CD14-positive monocyte (primary cell): ENCODE measurements around the gene ZNF280C. TPM values are rescaled to one million over a fixed set of nuclear protein-coding genes. Genes with fewer than 3 reads are reported as not detected.

Experiments
- DNase-seq, 3 donors: peaks; one replicate each; pipeline ENCODE4 v3.0.0-alpha.2; 2011 to 2022
- H2AFZ ChIP-seq: 2 replicates; pipeline ENCODE4 v1.6.0; 2012; ENCODE audit warnings: mild to moderate bottlenecking, low read depth, low read length, inconsistent platforms; ENCODE audit not compliant: insufficient read depth, poor library complexity, severe bottlenecking
- H3K27ac ChIP-seq, 2 donors: 1 replicate in 1 of 2; 2 replicates in 1 of 2; pipeline ENCODE4 v1.5.1; 2012 to 2013; ENCODE audit warnings: low read length in 2 of 2, control low read depth in 1 of 2, inconsistent platforms in 1 of 2, low read depth in 1 of 2, mild to moderate bottlenecking in 1 of 2
- H3K27me3 ChIP-seq, 2 donors: one replicate each; pipeline versions ENCODE4 v1.6.0 to v1.6.1; 2011 to 2013; ENCODE audit warnings: low read length in 2 of 2; ENCODE audit not compliant: control insufficient read depth in 2 of 2, insufficient read depth in 2 of 2
- H3K36me3 ChIP-seq, 2 donors: replicated peaks in 1 of 2; 1 replicate in 1 of 2; 2 replicates in 1 of 2; pipeline versions ENCODE4 v1.5.1 to v1.6.1; 2012 to 2013; ENCODE audit warnings: low read length in 2 of 2, control low read depth in 1 of 2, inconsistent platforms in 1 of 2, mild to moderate bottlenecking in 1 of 2; ENCODE audit not compliant: insufficient read depth in 2 of 2, control insufficient read depth in 1 of 2
- H3K4me1 ChIP-seq, 2 donors: 1 replicate in 1 of 2; 2 replicates in 1 of 2; pipeline versions ENCODE4 v1.5.1 to v1.6.1; 2012 to 2013; ENCODE audit warnings: low read length in 2 of 2, control low read depth in 1 of 2, inconsistent platforms in 1 of 2, mild to moderate bottlenecking in 1 of 2, moderate library complexity in 1 of 2; ENCODE audit not compliant: insufficient read depth in 2 of 2, control insufficient read depth in 1 of 2
- H3K4me2 ChIP-seq: replicated peaks from 2 replicates; pipeline ENCODE3; 2012; ENCODE audit warnings: low read length, moderate library complexity, mild to moderate bottlenecking; ENCODE audit not compliant: poor library complexity, severe bottlenecking; ENCODE audit errors: extremely low read depth
- H3K4me3 ChIP-seq, 3 experiments: fragments of 200-600 bp in 1 of 3; sonication (generic) in 1 of 3; replicated peaks in 1 of 3; 1 replicate in 2 of 3; 2 replicates in 1 of 3; pipeline ENCODE4 v1.5.1; 2011 to 2013; ENCODE audit warnings: low read length in 3 of 3, mild to moderate bottlenecking in 3 of 3, control low read depth in 2 of 3, low read depth in 2 of 3, inconsistent platforms in 1 of 3, moderate library complexity in 1 of 3
- H3K79me2 ChIP-seq: 2 replicates; pipeline ENCODE4 v1.6.0; 2012; ENCODE audit warnings: mild to moderate bottlenecking, control low read depth, inconsistent platforms, low read length, moderate library complexity; ENCODE audit not compliant: insufficient read depth
- H3K9ac ChIP-seq: 2 replicates; pipeline ENCODE4 v1.6.0; 2017; ENCODE audit warnings: low read length, mild to moderate bottlenecking; ENCODE audit not compliant: insufficient read depth, poor library complexity, severe bottlenecking
- H3K9me3 ChIP-seq, 2 donors: replicated peaks in 1 of 2; 1 replicate in 1 of 2; 2 replicates in 1 of 2; pipeline versions ENCODE4 v1.5.1 to v1.6.1; 2012 to 2013; ENCODE audit warnings: low read length in 2 of 2, control low read depth in 1 of 2; ENCODE audit not compliant: control insufficient read depth in 1 of 2, insufficient read depth in 1 of 2
- H4K20me1 ChIP-seq: 2 replicates; pipeline ENCODE4 v1.6.0; 2012; ENCODE audit warnings: mild to moderate bottlenecking, low read length, control low read depth, moderate library complexity; ENCODE audit not compliant: insufficient read depth
- H3K27ac Mint-ChIP-seq, 7 donors: one replicate each; pipeline ENCODE4 v1.8.0; 2020; ENCODE audit warnings: mild to moderate bottlenecking in 7 of 7, mixed read lengths in 7 of 7, moderate library complexity in 6 of 7, inconsistent platforms in 2 of 7
- H3K27me3 Mint-ChIP-seq, 3 donors: one replicate each; pipeline ENCODE4 v1.8.0; 2021 to 2022; ENCODE audit warnings: low read depth in 3 of 3, mild to moderate bottlenecking in 3 of 3, mixed read lengths in 3 of 3, moderate library complexity in 3 of 3, inconsistent platforms in 1 of 3
- H3K36me3 Mint-ChIP-seq, 2 donors: one replicate each; pipeline ENCODE4 v1.8.0; 2020; ENCODE audit warnings: mixed read lengths in 2 of 2, inconsistent platforms in 1 of 2, mild to moderate bottlenecking in 1 of 2
- H3K4me1 Mint-ChIP-seq: one replicate; pipeline ENCODE4 v1.8.0; 2020; ENCODE audit warnings: mild to moderate bottlenecking, mixed read lengths
- H3K4me3 Mint-ChIP-seq, 2 donors: one replicate each; pipeline ENCODE4 v1.8.0; 2020; ENCODE audit warnings: mild to moderate bottlenecking in 2 of 2, mixed read lengths in 2 of 2, moderate library complexity in 1 of 2
- H3K9me3 Mint-ChIP-seq, 7 donors: one replicate each; pipeline ENCODE4 v1.8.0; 2020 to 2022; ENCODE audit warnings: mixed read lengths in 7 of 7, mild to moderate bottlenecking in 6 of 7, moderate library complexity in 6 of 7, inconsistent platforms in 2 of 7
- WGBS: methylation state at CpG from one replicate; pipeline ENCODE4 v1.1.5; 2013; ENCODE audit warnings: missing lambda C conversion rate; ENCODE audit not compliant: insufficient coverage; 5-methylcytosine and 5-hydroxymethylcytosine counted together
- intact Hi-C, 2 donors: fragments of 100-400 bp; cut with micrococcal nuclease; formaldehyde crosslinking; loops; one replicate each; pipeline versions ENCODE4 v1.15.0 to v1.15.1; 2023
- polyA plus RNA-seq, 3 donors: library from polyadenylated mRNA; depleted of rRNA in 1 of 3; unstranded in 2 of 3; stranded (reverse) in 1 of 3; fragments of 300-500 nt in 2 of 3; fragments of >200 nt in 1 of 3; fragmentation: Illumina TruSeq in 2 of 3; gene quantifications; 1 replicate in 2 of 3; 2 replicates in 1 of 3; pipeline ENCODE4 v1.2.3, GENCODE V29; 2012 to 2021
- TF ChIP-seq, protein P1 (sequence below): fragments of 200-600 bp; IDR thresholded peaks from one replicate; pipeline ENCODE4 v1.8.0; 2022; ENCODE audit warnings: antibody characterized with exemption, mild to moderate bottlenecking

The ZNF280C gene
- polyA plus RNA-seq, 3 donors = 0.66 to 1.8 (median 1.3) TPM

DNA sequence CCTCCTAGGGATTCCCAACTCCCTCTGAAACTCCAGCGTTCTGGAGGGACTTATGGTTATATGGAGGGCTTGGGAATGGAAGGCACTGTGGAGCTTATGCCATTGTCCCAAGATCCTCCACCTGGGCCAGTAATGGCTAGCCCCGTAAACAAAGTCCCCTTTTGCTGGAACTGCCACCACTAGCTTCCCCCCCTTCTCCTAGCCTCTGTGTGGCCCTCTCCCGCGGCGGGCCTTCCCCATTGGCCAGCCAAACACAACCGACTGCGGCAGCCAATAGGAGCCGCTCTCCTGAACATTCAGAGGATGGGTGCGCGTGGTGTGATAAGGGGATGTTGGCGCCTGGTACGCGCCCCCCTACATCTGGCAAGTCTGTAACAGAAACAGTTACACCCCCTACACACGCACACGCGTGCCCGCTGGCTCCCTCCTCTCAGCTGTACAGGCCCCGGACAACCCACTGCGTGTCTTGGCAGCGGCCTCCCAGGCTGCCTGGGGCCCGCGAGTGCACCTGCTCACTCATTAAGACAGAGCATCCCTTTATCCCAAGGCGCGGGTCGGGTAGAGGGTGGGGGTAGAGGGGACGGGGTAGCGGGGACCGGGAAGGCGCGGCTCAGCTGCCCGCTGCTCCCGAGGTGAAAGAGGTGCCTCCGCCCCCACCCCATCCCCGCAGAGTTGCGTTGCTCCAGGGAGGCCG, 97.8 kb downstream of the ZNF280C start:
- Mint-ChIP-seq H3K27ac (peak overlapping the region in 3 of 7 donors; percentile 32 to 53 (median 38)), H3K36me3 (no peaks in the 10 kb centered on the region), H3K4me1 (peaks cover 41% of the 10 kb centered on the region), H3K4me3 (peak overlapping the region; percentile 80 to 90), H3K9me3 (peaks cover 0 to 10% (median 0%) of the 10 kb centered on the region in 7 donors), H3K27me3 (peaks cover 0 to 6% (median 1%) of the 10 kb centered on the region in 3 donors)
- H3K36me3 ChIP-seq = no peaks in the 10 kb centered on the region
- H4K20me1 ChIP-seq = no peaks in the 10 kb centered on the region
- peak overlapping the region in 1 of 2 donors; percentile 26 for H3K27ac ChIP-seq
- peak overlapping the region; percentile 85 for H3K4me2 ChIP-seq
- H3K9me3 ChIP-seq = no peaks in the 10 kb centered on the region
- intact Hi-C loops = no loop called here
- H3K9ac ChIP-seq = peak overlapping the region; percentile 47
- TF ChIP-seq, protein P1, sequence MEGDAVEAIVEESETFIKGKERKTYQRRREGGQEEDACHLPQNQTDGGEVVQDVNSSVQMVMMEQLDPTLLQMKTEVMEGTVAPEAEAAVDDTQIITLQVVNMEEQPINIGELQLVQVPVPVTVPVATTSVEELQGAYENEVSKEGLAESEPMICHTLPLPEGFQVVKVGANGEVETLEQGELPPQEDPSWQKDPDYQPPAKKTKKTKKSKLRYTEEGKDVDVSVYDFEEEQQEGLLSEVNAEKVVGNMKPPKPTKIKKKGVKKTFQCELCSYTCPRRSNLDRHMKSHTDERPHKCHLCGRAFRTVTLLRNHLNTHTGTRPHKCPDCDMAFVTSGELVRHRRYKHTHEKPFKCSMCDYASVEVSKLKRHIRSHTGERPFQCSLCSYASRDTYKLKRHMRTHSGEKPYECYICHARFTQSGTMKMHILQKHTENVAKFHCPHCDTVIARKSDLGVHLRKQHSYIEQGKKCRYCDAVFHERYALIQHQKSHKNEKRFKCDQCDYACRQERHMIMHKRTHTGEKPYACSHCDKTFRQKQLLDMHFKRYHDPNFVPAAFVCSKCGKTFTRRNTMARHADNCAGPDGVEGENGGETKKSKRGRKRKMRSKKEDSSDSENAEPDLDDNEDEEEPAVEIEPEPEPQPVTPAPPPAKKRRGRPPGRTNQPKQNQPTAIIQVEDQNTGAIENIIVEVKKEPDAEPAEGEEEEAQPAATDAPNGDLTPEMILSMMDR = no peak
- H3K4me3 ChIP-seq = peak overlapping the region; percentile 40 to 75 (median 65)
- H2AFZ ChIP-seq = peak overlapping the region; percentile 76
- peaks cover 41 to 50% of the 10 kb centered on the region in 2 donors for H3K4me1 ChIP-seq
- peak; percentile 33 to 58 (median 49) for DNase-seq
- no CpG with 5 or more reads among the region's 36 CpGs for WGBS
- no peaks in the 10 kb centered on the region for H3K79me2 ChIP-seq
- no peaks in the 10 kb centered on the region for H3K27me3 ChIP-seq

DNA sequence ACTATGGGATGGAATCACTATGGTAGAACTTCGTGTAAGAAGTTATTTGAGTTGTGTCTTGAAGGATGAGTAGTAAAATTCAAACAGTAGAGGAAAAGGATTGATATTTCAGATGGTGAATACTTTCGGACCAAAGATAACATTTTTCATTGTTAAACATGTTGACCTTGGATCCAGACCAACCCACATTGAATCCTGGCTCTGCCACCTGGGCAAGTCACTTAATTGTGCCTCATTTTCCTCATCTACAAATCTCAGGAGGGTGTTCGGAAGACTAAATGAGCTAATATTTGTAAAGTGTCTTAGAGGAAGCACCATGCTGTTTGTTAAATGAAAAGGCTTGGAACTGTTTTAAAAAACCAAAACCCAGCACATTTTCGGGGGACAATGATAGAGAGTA, 101.7 kb downstream of the ZNF280C start:
- Histone ChIP-seq H3K9ac (no peak overlapping the region), H3K79me2 (peaks cover 29% of the 10 kb centered on the region), H3K27me3 (no peaks in the 10 kb centered on the region), H3K4me2 (peak overlapping the region; percentile 80), H3K27ac (no peak overlapping the region), H3K4me1 (peaks cover 20 to 35% of the 10 kb centered on the region in 2 donors), H3K4me3 (peak overlapping the region in 1 of 3 experiments; percentile 79), H3K36me3 (no peaks in the 10 kb centered on the region), H2AFZ (no peak overlapping the region), H3K9me3 (no peaks in the 10 kb centered on the region), H4K20me1 (no peaks in the 10 kb centered on the region)
- Mint-ChIP-seq H3K4me3 (no peak overlapping the region), H3K4me1 (peaks cover 19% of the 10 kb centered on the region), H3K27me3 (peaks cover 0 to 10% (median 0%) of the 10 kb centered on the region in 3 donors), H3K36me3 (peaks cover 0 to 9% of the 10 kb centered on the region in 2 donors), H3K9me3 (peaks cover 0 to 4% (median 0%) of the 10 kb centered on the region in 7 donors), H3K27ac (peak overlapping the region in 1 of 7 donors; percentile 96)
- intact Hi-C loops = loop anchor here in 1 of 2 donors (5.0 kb wide), 1 partner anchor 85 kb away; no protein-coding TSS in a partner anchor
- no peak for DNase-seq
- TF ChIP-seq, protein P1 = no peak
- no CpG with 5 or more reads among the region's 4 CpGs for WGBS
